NT2/D1 (cell line): Measurements from ENCODE around the gene NCAN.

Experiments used
- SUZ12 ChIP-seq: IDR thresholded peaks from 2 replicates; pipeline ENCODE4 v1.6.1; 2011; ENCODE audit not compliant: insufficient read length, insufficient read depth; ENCODE audit errors: extremely low read depth
- YY1 ChIP-seq: IDR thresholded peaks from 2 replicates; pipeline ENCODE4 v1.6.1; 2011; ENCODE audit not compliant: insufficient read length, insufficient read depth
- ZNF274 ChIP-seq: IDR thresholded peaks from 2 replicates; pipeline ENCODE4 v1.6.1; 2011; ENCODE audit warnings: mild to moderate bottlenecking, low read depth, low read length

DNA sequence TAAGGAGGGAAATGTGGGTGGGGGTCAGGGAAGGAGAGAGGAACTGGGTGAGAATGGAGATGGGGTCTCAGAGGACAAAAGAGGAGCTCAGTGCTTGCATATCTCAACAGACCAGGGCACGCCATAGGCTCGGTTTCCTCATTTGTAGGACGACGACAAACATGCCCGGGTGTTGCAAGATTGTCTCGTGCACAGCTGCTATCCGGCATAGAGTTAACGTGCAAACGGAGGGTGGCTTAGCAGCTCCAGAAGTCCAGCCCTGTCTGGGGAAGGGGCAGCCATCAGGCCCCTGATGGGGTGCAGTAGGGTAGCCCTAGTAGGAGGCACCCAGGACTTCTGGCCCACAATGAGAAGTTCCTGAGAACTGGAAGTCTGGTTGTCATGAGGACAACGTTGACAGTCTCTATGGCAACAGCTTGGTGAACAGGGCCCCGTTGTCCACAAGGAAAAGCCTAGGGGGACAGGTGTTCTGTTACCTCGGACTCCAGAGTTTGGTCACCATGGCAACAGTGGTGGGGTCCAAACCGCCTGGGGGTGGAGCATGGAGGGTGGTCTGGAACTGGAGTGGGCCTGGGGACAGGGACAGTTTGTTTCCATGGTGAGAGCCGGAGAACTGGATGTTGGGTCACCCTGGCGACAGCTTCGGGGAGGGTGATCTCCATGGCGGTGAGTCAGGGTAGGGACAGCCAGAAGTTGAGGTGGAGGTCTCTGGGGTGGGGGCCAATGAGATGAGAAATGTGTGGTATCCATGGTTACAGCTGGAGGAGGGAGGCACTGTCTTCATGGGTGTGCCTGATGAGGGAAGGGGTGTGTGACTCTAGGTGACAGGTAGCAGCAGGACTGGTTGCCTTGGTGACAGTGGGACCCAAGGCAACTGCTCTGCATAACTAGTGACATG, 44.6 kb downstream of the NCAN start:
- TF ChIP-seq ZNF274 (no peak), YY1 (no peak), SUZ12 (no peak)
